HPDE6-E6E7 (cell line): ENCODE results near the gene SMIM17.

Experiments used
- DNase-seq: peaks from one replicate; pipeline ENCODE4 v3.0.0; 2011; ENCODE audit warnings: missing footprints; ENCODE audit errors: extremely low spot score

The SMIM17 gene

GRCh38 chr19:56642711-56643459 lies at the start of gene SMIM17:
Gene SMIM17, plus strand, starts transcription at chr19:56643159. Its CDS starts 2,509 bp downstream, at chr19:56645668.
- DNase-seq, result no peak

DNA sequence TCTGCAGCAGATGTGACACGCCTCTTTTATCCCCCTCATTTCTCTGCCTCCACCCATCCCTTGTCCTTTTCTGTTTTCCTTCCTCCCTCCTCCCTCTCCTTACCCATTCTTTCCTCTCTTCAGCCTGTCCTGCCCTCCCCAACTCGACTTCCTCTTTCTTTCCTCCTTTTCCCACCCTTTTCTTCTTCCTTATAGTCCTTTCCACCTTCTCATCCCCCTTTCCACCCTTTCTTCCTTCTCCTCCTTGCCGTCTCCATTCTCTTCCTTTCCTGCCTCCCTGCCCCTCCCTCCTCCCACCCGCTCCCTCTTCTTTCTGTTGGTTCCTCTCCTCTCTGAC lies 48.5 kb upstream of the SMIM17 start:
- DNase-seq, result no peak

- DNase-seq, result peak; percentile 91
These were observed 48.0 kb upstream of the SMIM17 start, which contains the start of gene ZNF71 for GRCh38 chr19:56594783-56595547. Gene ZNF71, plus strand, starts transcription at chr19:56595302. Its CDS starts 6,257 bp downstream, at chr19:56601559.

DNA sequence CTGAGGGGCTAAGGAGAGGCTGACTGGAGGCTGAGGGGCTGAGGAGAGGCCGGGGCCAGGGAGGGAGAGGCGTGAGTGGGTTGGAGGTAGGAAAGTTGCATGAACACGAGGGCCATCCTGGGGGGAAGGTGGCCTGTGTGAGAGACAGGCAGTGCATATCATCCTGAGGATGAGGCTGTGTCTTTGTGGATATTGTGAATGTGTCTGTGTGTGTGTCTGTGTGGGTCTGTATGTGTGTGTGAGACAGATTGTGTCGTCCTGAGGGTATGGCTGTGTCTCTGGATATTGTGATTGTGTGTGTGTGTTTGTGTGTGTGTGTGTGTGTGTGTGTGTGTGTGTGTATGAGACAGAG lies 47.4 kb upstream of the SMIM17 start:
- no peak for DNase-seq

DNA sequence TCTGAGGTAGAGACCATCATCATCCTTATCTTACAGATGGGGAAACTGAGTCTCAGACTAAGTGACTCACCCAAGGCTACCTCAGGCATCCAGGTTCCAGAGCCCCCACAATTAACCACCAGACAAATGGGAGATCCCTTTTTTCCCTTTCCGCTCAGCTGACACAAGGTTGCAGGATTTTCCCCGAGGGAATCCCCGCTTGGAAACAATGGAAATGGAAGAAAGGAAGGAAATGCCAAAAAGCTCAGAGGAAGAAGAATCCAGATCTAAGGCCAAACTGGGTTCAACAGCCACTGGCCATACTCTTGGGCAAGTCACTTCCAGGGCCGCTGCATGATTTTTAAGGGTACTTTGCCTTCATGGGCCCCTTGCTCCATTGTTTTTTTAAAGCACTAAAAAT lies 46.3 kb upstream of the SMIM17 start:
- DNase-seq, result no peak

GRCh38 chr19:56597696-56598095 lies 45.3 kb upstream of the SMIM17 start:
- DNase-seq, result no peak

DNA sequence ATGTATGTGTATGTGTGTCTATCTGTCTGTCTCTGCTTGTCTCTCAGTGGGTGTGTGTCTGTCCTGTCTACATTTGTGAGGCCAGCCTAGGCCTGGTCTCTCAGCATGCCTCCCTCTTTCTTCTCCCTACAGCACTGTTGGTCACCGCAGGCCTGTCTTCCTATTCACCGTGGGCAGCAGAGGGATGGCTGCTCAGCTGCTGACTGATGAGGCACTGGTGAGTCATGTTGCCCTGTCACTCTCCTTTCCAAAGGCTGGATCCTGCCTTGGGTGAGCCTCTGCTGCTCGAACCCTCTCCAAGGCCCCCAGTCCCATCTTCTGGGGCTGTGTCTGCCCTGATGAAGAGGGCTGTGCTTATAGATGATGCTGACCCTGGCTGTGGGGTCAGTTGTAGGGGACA lies 41.6 kb upstream of the SMIM17 start:
- peak; percentile 17 for DNase-seq

DNA sequence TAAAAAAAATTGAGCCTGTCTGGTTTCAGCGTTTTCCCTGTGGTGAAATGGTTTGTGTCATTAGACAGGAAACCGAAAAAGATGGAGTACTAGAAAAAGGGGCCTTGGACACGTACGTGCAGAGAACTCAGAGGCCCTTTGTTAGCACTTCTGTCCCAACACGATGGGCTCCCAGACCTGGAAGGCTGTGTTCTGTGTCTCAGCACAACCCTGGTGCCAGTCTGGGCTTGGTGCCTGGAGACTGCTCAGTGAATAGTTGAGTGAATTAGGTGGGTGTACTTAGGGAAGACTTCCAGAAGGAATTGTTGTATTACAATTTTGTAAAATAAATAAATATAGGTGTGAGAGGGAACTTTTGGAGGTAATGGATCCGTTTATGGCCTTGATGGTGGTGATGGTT lies 39.1 kb upstream of the SMIM17 start:
- no peak for DNase-seq

GRCh38 chr19:56608274-56608964 lies 34.5 kb upstream of the SMIM17 start:
- DNase-seq, result no peak

GRCh38 chr19:56611288-56611687 lies 31.7 kb upstream of the SMIM17 start:
- DNase-seq, result no peak

DNA sequence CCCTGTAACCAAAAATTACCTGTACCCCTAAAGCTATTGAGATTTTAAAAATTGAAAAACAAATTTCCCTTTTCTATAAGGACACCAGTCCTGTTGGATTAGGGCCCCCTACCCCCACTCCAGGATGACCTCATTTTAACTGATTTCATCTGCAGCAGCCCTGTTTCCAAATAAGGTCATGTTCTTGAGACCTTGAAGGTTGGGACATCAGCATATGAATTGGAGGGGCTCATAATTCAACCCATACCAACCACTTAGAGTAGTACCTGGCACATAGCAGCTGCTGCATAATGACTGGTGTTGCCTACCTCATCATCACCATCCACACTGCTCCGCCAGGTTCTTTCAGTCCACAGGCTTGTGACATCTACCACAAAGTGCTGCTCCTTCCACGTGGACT lies 30.2 kb upstream of the SMIM17 start:
- DNase-seq, result no peak

DNA sequence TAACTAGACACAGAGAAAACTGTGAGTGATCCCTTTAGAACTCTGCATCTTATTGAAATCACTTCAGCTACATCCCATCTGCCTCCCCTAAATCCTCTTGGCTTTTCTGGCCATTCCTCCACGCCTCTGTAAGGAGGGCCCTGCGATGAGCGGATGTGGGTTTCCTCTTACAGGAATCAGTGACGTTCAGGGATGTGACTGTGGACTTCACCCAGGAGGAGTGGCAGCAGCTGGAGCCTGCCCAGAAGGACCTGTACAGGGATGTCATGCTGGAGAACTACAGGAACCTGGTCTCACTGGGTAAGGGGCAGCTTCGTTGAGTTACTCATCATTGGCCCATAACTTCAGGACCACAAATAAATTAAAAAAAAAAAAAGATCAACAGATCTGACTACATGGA lies 29.3 kb upstream of the SMIM17 start:
- no peak for DNase-seq

DNA sequence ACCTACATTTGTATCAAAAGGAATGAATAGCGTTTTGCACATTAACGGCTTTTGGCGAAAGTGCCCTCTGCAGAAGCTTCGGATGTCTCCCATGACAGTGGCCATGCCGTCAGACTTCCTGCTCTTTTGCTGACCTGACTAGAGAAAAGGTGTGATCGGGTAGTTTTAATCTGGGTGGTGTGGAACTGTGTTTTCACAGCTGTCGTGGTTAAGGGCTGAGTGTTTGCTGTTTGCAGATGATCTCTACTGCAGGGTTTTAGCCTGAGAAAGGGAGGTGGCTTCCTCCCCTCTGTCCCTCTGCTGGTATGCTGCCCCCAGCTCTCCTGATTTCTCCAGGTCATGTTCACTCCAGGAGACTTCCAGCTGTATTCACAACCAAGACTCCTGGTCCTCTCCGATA lies 25.4 kb upstream of the SMIM17 start:
- DNase-seq, result no peak

- no peak for DNase-seq
These were observed 23.8 kb upstream of the SMIM17 start for GRCh38 chr19:56619121-56619520.

DNA sequence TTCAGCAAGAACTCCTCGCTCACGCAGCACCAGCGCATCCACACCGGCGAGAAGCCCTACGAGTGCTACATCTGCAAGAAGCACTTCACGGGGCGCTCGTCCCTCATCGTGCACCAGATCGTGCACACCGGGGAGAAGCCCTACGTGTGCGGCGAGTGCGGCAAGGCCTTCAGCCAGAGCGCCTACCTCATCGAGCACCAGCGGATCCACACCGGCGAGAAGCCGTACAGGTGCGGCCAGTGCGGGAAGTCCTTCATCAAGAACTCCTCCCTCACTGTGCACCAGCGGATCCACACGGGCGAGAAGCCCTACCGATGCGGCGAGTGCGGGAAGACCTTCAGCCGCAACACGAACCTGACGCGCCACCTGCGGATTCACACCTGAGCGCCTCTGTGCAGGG lies 20.6 kb upstream of the SMIM17 start:
- no peak for DNase-seq

DNA sequence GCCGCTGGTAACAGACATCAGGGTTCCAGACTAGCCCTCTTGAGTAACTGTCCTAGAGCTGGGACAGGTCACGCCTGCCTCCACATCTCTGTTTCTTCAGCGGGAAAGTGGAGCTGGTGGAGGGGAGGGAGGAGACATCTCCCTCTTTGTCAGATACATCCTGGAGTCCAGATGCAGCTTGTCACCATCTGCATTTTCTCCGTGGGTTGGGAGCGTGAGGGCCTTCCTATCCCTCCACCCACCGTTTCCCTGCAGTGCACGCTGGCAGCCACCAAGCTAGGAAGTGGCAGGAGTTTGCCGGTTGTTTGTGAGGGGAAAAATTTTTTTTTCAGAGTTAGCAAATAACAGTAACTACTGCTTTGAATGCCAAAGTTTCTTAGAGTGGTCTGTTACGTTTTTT lies 20.0 kb upstream of the SMIM17 start:
- no peak for DNase-seq

DNA sequence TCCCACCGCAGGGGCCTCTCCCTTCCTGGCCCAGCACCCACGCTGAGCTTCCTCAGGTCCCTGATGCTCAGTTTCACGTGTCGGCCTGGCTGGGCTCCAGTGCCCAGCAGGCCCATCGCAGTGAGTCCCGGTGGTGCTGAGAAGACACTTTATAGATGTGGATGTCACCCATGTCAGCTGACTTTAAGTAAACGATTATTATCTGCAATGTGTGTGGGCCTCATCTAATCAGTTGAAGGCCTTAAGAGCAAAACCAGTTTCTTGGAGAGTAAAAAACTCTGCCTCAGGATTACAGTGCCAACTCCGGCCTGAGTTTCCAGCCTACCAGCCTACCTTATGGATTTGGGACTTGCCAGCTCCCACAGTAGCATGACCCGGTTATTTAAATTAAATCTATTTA lies 17.3 kb upstream of the SMIM17 start:
- no peak for DNase-seq

DNA sequence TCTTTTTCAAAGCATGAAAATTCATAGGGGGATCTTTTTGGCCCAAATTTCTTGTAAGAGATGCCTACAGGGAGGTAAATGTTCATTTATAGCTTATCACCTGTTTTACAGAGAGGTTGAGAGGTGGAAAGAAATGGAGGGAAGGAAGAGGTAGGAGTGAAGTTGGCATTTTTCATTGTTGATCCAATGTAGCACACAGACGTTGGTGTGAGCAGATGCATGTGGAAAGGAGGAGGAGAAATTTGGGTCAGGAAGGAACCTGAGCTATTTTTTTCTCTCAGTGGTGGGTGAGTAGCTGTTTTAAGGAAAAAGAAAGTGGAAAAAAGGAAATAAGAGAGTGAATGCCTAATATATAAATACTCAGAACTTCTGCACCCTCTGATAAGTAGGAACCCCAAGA lies 9.9 kb upstream of the SMIM17 start:
- DNase-seq, result no peak

GRCh38 chr19:56637976-56638555 lies 4.9 kb upstream of the SMIM17 start:
- DNase-seq, result peak; percentile 13

- no peak for DNase-seq
These were observed 3.7 kb upstream of the SMIM17 start for GRCh38 chr19:56639217-56639616.

DNA sequence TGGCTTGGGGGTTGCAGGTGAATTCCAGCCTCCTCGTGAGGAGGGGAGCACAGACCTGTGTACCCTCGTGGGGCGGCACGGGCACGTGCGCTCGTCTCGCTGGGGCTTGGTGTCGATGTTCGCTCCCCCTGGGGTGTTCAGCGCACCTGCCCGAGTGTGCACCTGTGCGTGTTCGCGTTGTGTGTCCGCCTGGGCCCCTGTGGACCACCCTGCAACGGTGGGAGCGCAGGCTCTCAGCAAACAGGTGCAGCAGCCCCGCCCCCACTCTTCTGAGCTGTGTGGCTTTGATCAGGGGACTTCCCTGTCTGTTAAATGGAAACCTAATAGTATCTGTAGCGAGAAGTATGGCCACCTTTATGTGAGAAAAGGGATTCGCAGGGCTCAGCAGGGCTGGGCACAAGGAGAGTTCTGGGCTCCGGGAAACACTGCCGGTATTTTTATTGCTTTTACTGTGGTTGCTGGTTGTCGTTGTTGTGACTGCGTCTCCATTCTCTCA lies 549 bp downstream of the SMIM17 start:
- DNase-seq, result no peak

DNA sequence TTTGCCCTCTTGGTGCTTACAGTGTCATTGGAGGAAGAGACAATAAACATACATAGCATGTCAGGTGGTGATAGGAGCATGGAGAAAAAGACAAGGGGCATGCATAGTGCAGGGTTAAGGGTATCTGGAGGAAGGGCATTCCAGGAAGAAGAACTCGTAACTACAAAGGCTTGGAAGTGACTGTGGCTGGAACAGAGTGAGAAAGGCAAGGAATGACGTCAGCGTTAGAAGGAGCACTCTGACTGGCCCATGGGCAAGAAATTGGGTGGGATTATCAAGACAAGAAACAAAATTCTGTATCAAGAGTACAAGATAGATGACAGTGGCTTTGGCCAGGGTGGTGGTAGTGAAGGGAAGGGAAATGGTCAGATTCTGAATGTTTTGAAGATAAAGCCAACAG lies 11.2 kb downstream of the SMIM17 start:
- no peak for DNase-seq
